ENCODE data around the gene ZNF343. TPM values are rescaled to one million over a fixed set of nuclear protein-coding genes. Genes with fewer than 3 reads are reported as not detected.

Gene ZNF343
- total RNA-seq: 3.9 and 8.7 TPM in 2 replicates

DNA sequence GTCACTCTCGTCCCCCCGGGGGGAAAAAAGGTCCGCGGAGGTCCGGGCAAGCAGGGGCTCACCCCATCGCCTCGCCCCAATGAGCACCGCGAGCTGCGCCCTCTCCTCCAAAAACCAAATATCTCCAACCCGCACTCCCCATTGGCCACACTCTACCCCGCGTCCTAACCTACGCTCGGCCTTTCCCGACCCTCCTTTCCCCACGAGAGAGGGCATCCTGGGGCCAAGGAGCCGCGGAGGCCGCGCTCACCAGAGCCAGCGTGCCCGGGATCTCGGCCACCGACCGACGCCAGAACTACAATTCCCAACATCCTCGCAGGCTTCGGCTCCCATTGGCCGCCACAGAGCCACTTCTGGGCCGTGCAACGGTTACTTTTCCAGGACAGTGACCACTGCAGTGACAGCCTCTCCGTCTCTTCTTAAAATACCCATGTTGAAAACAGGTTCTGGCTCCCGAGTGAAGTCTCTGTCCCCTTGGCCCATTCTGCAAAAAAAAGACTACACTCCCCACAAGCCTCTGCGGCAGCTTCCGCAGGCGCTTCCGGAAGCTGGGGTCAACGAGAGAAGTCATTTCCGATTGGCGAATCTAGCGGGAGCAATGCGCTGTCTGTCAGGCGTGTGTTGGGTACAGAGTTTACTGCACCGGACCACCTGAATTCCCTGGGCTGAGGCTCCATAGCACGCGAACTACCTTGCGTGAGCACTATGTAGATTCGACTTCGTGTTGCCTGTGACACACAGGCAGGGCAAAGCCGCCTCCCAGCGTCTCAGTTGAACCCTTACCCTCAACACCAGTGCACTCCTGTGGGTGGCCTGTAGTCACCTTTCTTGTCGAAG, at the start of gene ZNF343:
ZNF343 (minus strand) TSS at position 285 of the 837 bp plus-strand sequence. CDS start 15,020 bp downstream, outside the sequence.

GRCh38 chr20:2536560-2536986, 27.9 kb upstream of the ZNF343 start, which contains the start of gene TMC2:
Gene TMC2, plus strand, starts transcription at chr20:2536573. Its CDS starts 49 bp downstream, at chr20:2536622.

GRCh38 chr20:2470423-2471193, 38.1 kb downstream of the ZNF343 start, which contains the start of gene SNRPB:
Gene SNRPB, minus strand, starts transcription at chr20:2470789. Its CDS starts 99 bp downstream, at chr20:2470690.

Other genes with a start within 250 kb of the ZNF343 start
- gene TGM3, start 212.9 kb downstream of the ZNF343 start, total RNA-seq: not detected in 2 replicates
- gene TGM6, start 128.0 kb downstream of the ZNF343 start, total RNA-seq: not detected in 2 replicates
- gene SNRPB, start 38.1 kb downstream of the ZNF343 start, total RNA-seq: 339 and 796 TPM in 2 replicates
- not detected in 2 replicates for gene TMC2, start 27.7 kb upstream of the ZNF343 start, total RNA-seq
- gene NOP56, start 143.7 kb upstream of the ZNF343 start, total RNA-seq: 72.0 and 150 TPM in 2 replicates
- 96.6 and 108 TPM in 2 replicates for gene IDH3B, start 155.3 kb upstream of the ZNF343 start, total RNA-seq
- 0.98 and 7.2 TPM in 2 replicates for gene EBF4, start 183.9 kb upstream of the ZNF343 start, total RNA-seq